WTC11 (cell line): ENCODE measurements around the gene RBM20.

Experiments
- SMAD4 ChIP-seq: sonication (generic); formaldehyde crosslinking; IDR thresholded peaks from 2 replicates; pipeline ENCODE4 v1.8.0; 2022; ENCODE audit warnings: mild to moderate bottlenecking, missing genetic modification reagents
- ZNF263 ChIP-seq: sonication (generic); formaldehyde crosslinking; IDR thresholded peaks from 2 replicates; pipeline ENCODE4 v1.8.1; 2022; ENCODE audit warnings: low read depth, mild to moderate bottlenecking, moderate library complexity, missing genetic modification reagents
- TF ChIP-seq, protein P1 (sequence below): fragments of 200-600 bp; IDR thresholded peaks from 2 replicates; pipeline ENCODE4 v1.8.0; 2022; ENCODE audit warnings: antibody characterized with exemption

DNA sequence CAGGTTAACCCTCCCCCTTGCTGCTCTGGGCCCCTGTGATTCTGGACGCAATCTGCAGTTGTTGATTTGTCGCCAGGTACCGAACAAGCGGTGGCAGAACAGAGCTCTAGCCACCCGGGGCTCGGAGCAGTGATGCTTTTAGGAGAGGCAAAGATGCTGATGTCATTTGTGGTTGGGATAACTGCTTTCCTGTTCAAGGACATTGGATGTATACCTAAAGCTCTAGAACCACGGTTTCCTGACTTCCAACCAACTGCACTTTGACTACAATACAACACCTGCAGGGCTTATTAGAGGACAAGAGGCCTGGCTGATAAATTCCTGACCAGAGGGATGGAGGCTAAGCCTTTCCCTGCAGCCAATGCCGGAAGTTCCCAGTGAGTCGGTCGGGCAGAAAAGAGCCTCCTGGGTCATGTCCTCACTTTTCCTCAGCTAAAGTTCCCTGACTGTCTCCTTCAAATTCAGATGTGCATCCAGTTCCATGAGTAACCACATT lies 6.5 kb upstream of the RBM20 start:
- TF ChIP-seq, protein P1, sequence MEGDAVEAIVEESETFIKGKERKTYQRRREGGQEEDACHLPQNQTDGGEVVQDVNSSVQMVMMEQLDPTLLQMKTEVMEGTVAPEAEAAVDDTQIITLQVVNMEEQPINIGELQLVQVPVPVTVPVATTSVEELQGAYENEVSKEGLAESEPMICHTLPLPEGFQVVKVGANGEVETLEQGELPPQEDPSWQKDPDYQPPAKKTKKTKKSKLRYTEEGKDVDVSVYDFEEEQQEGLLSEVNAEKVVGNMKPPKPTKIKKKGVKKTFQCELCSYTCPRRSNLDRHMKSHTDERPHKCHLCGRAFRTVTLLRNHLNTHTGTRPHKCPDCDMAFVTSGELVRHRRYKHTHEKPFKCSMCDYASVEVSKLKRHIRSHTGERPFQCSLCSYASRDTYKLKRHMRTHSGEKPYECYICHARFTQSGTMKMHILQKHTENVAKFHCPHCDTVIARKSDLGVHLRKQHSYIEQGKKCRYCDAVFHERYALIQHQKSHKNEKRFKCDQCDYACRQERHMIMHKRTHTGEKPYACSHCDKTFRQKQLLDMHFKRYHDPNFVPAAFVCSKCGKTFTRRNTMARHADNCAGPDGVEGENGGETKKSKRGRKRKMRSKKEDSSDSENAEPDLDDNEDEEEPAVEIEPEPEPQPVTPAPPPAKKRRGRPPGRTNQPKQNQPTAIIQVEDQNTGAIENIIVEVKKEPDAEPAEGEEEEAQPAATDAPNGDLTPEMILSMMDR = no peak
- TF ChIP-seq SMAD4 (CRISPR knock-in tag) (no peak), ZNF263 (no peak)
